ENCODE data around the gene FBXO36.
A peak's percentile ranks its signal among the peaks of the same experiment; 100 is the strongest.

The FBXO36 gene

DNA sequence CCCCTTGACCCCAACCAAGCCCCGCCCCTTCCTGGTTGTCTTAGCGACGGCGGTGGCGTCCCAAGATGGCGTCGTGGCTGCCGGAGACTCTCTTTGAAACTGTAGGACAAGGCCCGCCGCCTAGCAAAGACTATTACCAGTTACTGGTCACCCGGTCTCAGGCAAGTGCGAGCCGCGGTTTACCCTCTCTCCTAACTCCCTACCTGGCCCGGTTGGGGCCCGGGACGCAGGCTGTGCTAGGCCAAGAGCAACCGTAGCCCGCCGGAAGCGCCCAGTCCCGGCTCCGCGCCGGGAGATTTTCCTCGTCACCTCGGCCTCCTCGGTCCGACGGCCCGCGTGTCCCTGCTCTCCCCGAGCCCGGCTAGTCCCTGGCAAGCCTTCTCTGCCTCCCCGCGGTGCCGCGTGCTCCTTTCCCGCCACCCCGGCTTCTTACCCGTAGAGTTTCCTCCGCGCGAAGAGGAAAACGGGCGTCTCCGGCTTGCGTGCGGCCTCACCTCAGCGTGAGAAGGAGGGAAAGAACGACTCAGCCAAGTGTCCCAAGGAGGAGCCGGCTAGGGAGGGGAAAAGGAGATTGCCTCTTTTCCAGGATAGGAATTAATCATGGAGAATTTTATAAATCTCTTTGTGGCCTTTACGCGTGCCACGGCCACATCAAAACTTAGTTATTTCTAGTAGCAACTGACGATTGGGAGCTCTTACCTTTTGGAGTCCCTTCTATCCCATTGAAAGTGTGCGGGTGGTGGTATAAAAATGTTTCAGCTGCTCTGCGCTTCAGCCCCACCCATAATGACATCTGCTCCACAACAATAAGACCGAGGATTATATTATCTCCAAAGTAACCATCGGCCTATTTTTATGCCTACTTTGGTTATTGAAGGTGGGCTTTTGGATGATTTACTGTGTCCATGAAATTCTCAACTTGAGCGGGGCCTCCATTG lies at the start of gene FBXO36:
Gene FBXO36, plus strand, starts transcription at position 55 of the 938 bp plus-strand sequence. Its CDS starts 11 bp downstream, at position 66.
- peaks cover 33% of the 10 kb centered on the region for H3K4me1 Mint-ChIP-seq
- peak within 1 kb of the TSS; percentile 97 for H3K4me3 Mint-ChIP-seq
- H3K27me3 Mint-ChIP-seq: no peaks in the 10 kb centered on the region
- no peaks in the 10 kb centered on the region for H3K9me3 Mint-ChIP-seq
- peak within 1 kb of the TSS; percentile 95 for H3K27ac Mint-ChIP-seq (ENCODE audit: low read depth)
- peaks cover 36% of the 10 kb centered on the region for H3K36me3 Mint-ChIP-seq (ENCODE audit: insufficient read depth)
- no peak for DNase-seq (ENCODE audit: low spot score in 2 of 2)
- ATAC-seq (replicated peaks; ENCODE audit: extremely low read depth, poor library complexity, severe bottlenecking): peak; percentile 61

GRCh38 chr2:229873123-229873581 lies 49.2 kb upstream of the FBXO36 start:
- no peak for DNase-seq (ENCODE audit: low spot score in 2 of 2)
- Mint-ChIP-seq H3K4me3 (no peak overlapping the region), H3K4me1 (peaks cover 63% of the 10 kb centered on the region), H3K27ac (ENCODE audit: low read depth) (peak overlapping the region; percentile 50), H3K36me3 (ENCODE audit: insufficient read depth) (peaks cover 29% of the 10 kb centered on the region), H3K9me3 (no peaks in the 10 kb centered on the region), H3K27me3 (no peaks in the 10 kb centered on the region)
- ATAC-seq (replicated peaks; ENCODE audit: extremely low read depth, poor library complexity, severe bottlenecking): no peak

- no peak for DNase-seq (ENCODE audit: low spot score in 2 of 2)
- no peak overlapping the region for H3K4me3 Mint-ChIP-seq
- ATAC-seq (replicated peaks; ENCODE audit: extremely low read depth, poor library complexity, severe bottlenecking): no peak
- no peaks in the 10 kb centered on the region for H3K9me3 Mint-ChIP-seq
- H3K36me3 Mint-ChIP-seq (ENCODE audit: insufficient read depth): peaks cover 36% of the 10 kb centered on the region
- H3K27ac Mint-ChIP-seq (ENCODE audit: low read depth): no peak overlapping the region
- H3K27me3 Mint-ChIP-seq: no peaks in the 10 kb centered on the region
- peaks cover 48% of the 10 kb centered on the region for H3K4me1 Mint-ChIP-seq
Measured at GRCh38 chr2:229874647-229875046, 47.7 kb upstream of the FBXO36 start.

DNA sequence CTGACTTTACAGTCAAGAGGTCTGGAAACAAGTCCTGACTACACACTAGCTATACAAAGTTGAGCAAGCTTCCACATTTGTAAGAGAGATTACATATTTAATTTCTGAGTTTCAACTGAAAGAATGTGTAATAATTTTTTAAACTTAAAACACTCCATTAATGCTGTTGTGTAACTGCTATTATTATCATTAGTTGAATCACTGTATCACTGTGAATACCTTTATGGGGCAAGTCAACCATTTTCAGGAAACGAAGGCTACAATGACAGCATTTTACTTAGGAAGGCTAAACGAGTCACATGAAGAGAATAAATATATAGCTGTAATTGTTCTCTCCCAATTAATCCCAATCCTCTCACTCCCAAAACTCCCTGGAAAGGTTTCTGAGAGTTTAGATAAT lies 46.8 kb upstream of the FBXO36 start:
- H3K9me3 Mint-ChIP-seq: no peaks in the 10 kb centered on the region
- H3K27me3 Mint-ChIP-seq: no peaks in the 10 kb centered on the region
- no peak overlapping the region for H3K27ac Mint-ChIP-seq (ENCODE audit: low read depth)
- peaks cover 32% of the 10 kb centered on the region for H3K36me3 Mint-ChIP-seq (ENCODE audit: insufficient read depth)
- DNase-seq (ENCODE audit: low spot score in 2 of 2): no peak
- ATAC-seq (replicated peaks; ENCODE audit: extremely low read depth, poor library complexity, severe bottlenecking): no peak
- H3K4me1 Mint-ChIP-seq: peaks cover 39% of the 10 kb centered on the region
- H3K4me3 Mint-ChIP-seq: no peak overlapping the region

DNA sequence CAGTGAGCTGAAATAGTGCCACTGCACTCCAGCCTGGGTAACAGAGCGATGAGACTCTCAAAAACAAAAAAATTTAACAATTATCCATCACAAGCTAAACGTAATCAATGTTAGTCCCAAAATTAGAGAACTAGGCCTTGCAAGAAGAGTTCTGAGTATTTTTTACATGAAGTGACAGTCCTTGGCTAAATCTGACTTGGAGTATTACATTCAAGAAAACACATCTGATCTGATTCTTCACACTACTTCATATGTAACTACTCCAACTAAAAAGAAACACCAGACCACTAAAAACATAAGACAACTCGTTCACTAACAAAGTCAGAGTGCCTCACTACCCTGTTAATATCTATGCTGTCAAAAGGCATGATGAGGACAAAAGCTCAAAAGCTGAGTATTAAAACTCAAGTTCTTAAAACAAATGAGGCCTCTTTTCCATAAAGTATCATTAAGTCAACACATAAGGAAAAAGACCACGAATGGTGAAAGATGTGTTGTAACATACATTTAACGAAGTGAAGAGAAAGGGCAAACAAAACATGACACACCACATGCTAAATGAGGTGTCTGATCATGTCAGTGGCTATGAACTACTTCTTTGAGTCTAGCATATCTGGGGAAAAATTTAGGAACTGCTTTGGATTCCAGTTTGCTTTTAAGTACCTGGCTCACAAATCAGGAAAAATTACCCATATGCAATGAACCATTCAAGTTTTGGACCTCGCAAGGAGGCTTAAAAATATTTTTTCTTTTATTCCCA lies 42.9 kb upstream of the FBXO36 start:
- H3K27me3 Mint-ChIP-seq: no peaks in the 10 kb centered on the region
- DNase-seq (ENCODE audit: low spot score in 2 of 2): no peak
- ATAC-seq (replicated peaks; ENCODE audit: extremely low read depth, poor library complexity, severe bottlenecking): no peak
- no peak overlapping the region for H3K4me3 Mint-ChIP-seq
- H3K36me3 Mint-ChIP-seq (ENCODE audit: insufficient read depth): peaks cover 25% of the 10 kb centered on the region
- peaks cover 42% of the 10 kb centered on the region for H3K4me1 Mint-ChIP-seq
- H3K9me3 Mint-ChIP-seq: no peaks in the 10 kb centered on the region
- no peak overlapping the region for H3K27ac Mint-ChIP-seq (ENCODE audit: low read depth)

DNA sequence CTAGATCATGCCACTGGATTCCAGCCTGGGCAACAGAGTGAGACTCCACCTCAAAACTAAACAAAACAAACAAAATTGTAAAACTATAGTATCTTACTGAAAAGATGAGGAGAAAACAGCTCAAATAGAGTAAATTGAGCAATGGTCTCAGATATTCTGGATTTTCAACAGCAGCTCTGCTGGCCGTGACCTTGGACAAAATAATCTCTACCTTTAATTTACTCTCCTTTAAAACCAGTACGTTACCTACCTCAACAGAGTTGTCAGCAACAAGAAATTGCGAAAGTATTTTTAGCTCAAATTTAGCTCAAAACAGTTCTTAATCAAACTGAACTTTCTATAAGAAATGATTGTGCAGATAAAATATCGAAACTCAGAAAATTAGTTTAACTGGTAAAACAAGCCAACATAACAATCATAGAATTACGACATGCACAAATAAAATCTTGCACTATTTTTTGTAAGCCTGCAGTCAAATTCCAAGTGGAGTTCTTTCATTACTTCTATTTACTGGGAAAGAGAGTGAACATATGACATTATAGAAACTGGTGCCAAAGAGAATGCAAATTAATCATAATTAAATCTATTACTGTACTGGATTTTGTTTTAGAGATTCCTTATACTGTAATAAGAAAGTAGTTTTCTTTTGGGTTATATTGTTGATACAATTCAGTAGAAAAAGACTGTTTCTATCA lies 41.3 kb upstream of the FBXO36 start:
- Mint-ChIP-seq H3K9me3 (no peaks in the 10 kb centered on the region), H3K4me1 (peaks cover 38% of the 10 kb centered on the region), H3K36me3 (ENCODE audit: insufficient read depth) (peaks cover 23% of the 10 kb centered on the region), H3K4me3 (no peak overlapping the region), H3K27me3 (no peaks in the 10 kb centered on the region), H3K27ac (ENCODE audit: low read depth) (no peak overlapping the region)
- DNase-seq (ENCODE audit: low spot score in 2 of 2) (no peak), ATAC-seq (replicated peaks; ENCODE audit: extremely low read depth, poor library complexity, severe bottlenecking) (no peak)

- Mint-ChIP-seq H3K9me3 (no peaks in the 10 kb centered on the region), H3K4me1 (peaks cover 44% of the 10 kb centered on the region), H3K4me3 (no peak overlapping the region), H3K36me3 (ENCODE audit: insufficient read depth) (peaks cover 18% of the 10 kb centered on the region), H3K27ac (ENCODE audit: low read depth) (no peak overlapping the region), H3K27me3 (no peaks in the 10 kb centered on the region)
- ATAC-seq (replicated peaks; ENCODE audit: extremely low read depth, poor library complexity, severe bottlenecking) (no peak), DNase-seq (ENCODE audit: low spot score in 2 of 2) (no peak)
Measured at GRCh38 chr2:229882583-229882982, 39.7 kb upstream of the FBXO36 start.

GRCh38 chr2:229884775-229885699 lies 37.3 kb upstream of the FBXO36 start:
- DNase-seq (ENCODE audit: low spot score in 2 of 2) (no peak), ATAC-seq (replicated peaks; ENCODE audit: extremely low read depth, poor library complexity, severe bottlenecking) (no peak)
- no peaks in the 10 kb centered on the region for H3K27me3 Mint-ChIP-seq
- H3K9me3 Mint-ChIP-seq: no peaks in the 10 kb centered on the region
- H3K4me1 Mint-ChIP-seq: peaks cover 60% of the 10 kb centered on the region
- no peak overlapping the region for H3K4me3 Mint-ChIP-seq
- H3K36me3 Mint-ChIP-seq (ENCODE audit: insufficient read depth): peaks cover 5% of the 10 kb centered on the region
- peak overlapping the region; percentile 23 for H3K27ac Mint-ChIP-seq (ENCODE audit: low read depth)

GRCh38 chr2:229887441-229887840 lies 34.9 kb upstream of the FBXO36 start:
- Mint-ChIP-seq H3K27ac (ENCODE audit: low read depth) (no peak overlapping the region), H3K27me3 (no peaks in the 10 kb centered on the region), H3K4me1 (peaks cover 55% of the 10 kb centered on the region), H3K36me3 (ENCODE audit: insufficient read depth) (peaks cover 7% of the 10 kb centered on the region), H3K9me3 (no peaks in the 10 kb centered on the region), H3K4me3 (no peak overlapping the region)
- DNase-seq (ENCODE audit: low spot score in 2 of 2): no peak
- ATAC-seq (replicated peaks; ENCODE audit: extremely low read depth, poor library complexity, severe bottlenecking): no peak

DNA sequence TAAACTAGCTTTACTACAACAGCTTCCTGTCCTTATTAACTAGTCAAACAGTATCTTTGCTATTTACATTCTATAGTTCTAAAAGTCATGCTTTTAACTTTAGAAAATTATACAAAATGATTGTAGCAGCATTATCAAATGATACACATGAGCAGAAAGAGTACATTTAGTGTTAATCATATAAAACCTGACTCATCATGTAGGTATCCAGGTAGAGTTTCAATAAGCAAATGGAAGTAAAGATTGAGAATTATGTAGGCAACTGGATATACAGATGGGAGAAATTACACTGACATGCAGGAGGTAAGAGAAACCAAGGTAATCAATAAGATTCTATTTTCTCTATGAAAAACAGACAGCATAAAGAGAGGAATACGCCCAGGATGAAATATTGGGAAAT lies 34.3 kb upstream of the FBXO36 start:
- no peak for DNase-seq (ENCODE audit: low spot score in 2 of 2)
- Mint-ChIP-seq H3K27ac (ENCODE audit: low read depth) (peak overlapping the region; percentile 44), H3K27me3 (no peaks in the 10 kb centered on the region), H3K9me3 (no peaks in the 10 kb centered on the region), H3K4me1 (peaks cover 55% of the 10 kb centered on the region), H3K36me3 (ENCODE audit: insufficient read depth) (peaks cover 7% of the 10 kb centered on the region), H3K4me3 (no peak overlapping the region)
- ATAC-seq (replicated peaks; ENCODE audit: extremely low read depth, poor library complexity, severe bottlenecking): no peak

GRCh38 chr2:229889023-229889422 lies 33.3 kb upstream of the FBXO36 start:
- H3K27me3 Mint-ChIP-seq: no peaks in the 10 kb centered on the region
- H3K9me3 Mint-ChIP-seq: no peaks in the 10 kb centered on the region
- ATAC-seq (replicated peaks; ENCODE audit: extremely low read depth, poor library complexity, severe bottlenecking): no peak
- no peak overlapping the region for H3K4me3 Mint-ChIP-seq
- peaks cover 55% of the 10 kb centered on the region for H3K4me1 Mint-ChIP-seq
- DNase-seq (ENCODE audit: low spot score in 2 of 2): no peak
- H3K36me3 Mint-ChIP-seq (ENCODE audit: insufficient read depth): peaks cover 6% of the 10 kb centered on the region
- H3K27ac Mint-ChIP-seq (ENCODE audit: low read depth): peak overlapping the region; percentile 44
